Mesenteric fat pad (tissue), 1 donor: ENCODE results near the gene EPO. TPM values are rescaled to one million over a fixed set of nuclear protein-coding genes. Genes with fewer than 3 reads are reported as not detected.
A peak's percentile ranks its signal among the peaks of the same experiment; 100 is the strongest.
"Not testable (repeated sequence)": the region's sequence is repeated elsewhere in the genome, so short reads cannot be mapped to it uniquely, and the experiment has no call there.

Experiments used
- DNase-seq: peaks from one replicate; pipeline ENCODE4 v3.0.0-alpha.2; 2020; ENCODE audit warnings: low spot score
- total RNA-seq: library from RNA; stranded (reverse); fragmentation: NEBNext Ultra II Directional; extraction: Animal tissue kit (Norgen Biotek cat#: 25700); gene quantifications from one replicate; pipeline ENCODE4 v1.2.1, GENCODE V29; 2021
- donor health status: DM: yes; HTN: yes; CAD: no.

Gene EPO
- total RNA-seq, 1 donor from 2014 or later, result not detected

GRCh38 chr7:100701089-100701488 is 19.2 kb upstream of the EPO start:
- DNase-seq, result not testable (repeated sequence)

- DNase-seq, result peak; percentile 94
These were observed 14.9 kb upstream of the EPO start for GRCh38 chr7:100705320-100705752.

GRCh38 chr7:100705753-100706671 is 14.3 kb upstream of the EPO start, which contains the start of gene POP7:
Gene POP7, plus strand, starts transcription at chr7:100706121. Its CDS starts 710 bp downstream, at chr7:100706831.
- peak; percentile 99 for DNase-seq

- DNase-seq, result no peak
These were observed 13.5 kb upstream of the EPO start for GRCh38 chr7:100706672-100707311.

GRCh38 chr7:100708395-100708794 is 11.9 kb upstream of the EPO start:
- no peak for DNase-seq

- DNase-seq, result no peak
These were observed 9.8 kb upstream of the EPO start for GRCh38 chr7:100710452-100710851.

- DNase-seq, result no peak
These were observed 8.9 kb upstream of the EPO start for GRCh38 chr7:100711369-100711768.

- DNase-seq, result no peak
These were observed 5.5 kb upstream of the EPO start for GRCh38 chr7:100714725-100715124.

- DNase-seq, result not testable (repeated sequence)
These were observed 3.2 kb upstream of the EPO start for GRCh38 chr7:100717073-100717472.

- DNase-seq, result no peak
These were observed 567 bp upstream of the EPO start for GRCh38 chr7:100719523-100720278.

- no peak for DNase-seq
These were observed 620 bp downstream of the EPO start for GRCh38 chr7:100720671-100721504.

GRCh38 chr7:100721505-100721812 is 1.2 kb downstream of the EPO start:
- DNase-seq, result no peak

GRCh38 chr7:100722480-100723212 is 2.4 kb downstream of the EPO start:
- no peak for DNase-seq

- DNase-seq, result no peak
These were observed 3.5 kb downstream of the EPO start for GRCh38 chr7:100723732-100724275.

- not testable (repeated sequence) for DNase-seq
These were observed 4.1 kb downstream of the EPO start for GRCh38 chr7:100724364-100724763.

GRCh38 chr7:100726996-100727761 is 6.9 kb downstream of the EPO start:
- no peak for DNase-seq

- DNase-seq, result no peak
These were observed 7.9 kb downstream of the EPO start for GRCh38 chr7:100728196-100728595.

- DNase-seq, result no peak
These were observed 10.0 kb downstream of the EPO start for GRCh38 chr7:100730136-100730800.
